NB4 (cell line): ENCODE data around the gene MYO1B.

Source experiments
- CTCF ChIP-seq: IDR thresholded peaks from one replicate; pipeline ENCODE4 v1.5.1; 2012; ENCODE audit warnings: low read depth, low read length
- MAX ChIP-seq: IDR thresholded peaks from 2 replicates; pipeline ENCODE4 v1.6.1; 2011; ENCODE audit warnings: low read depth, low read length
- POLR2A ChIP-seq: IDR thresholded peaks from 2 replicates; pipeline ENCODE4 v1.6.1; 2011; ENCODE audit warnings: mild to moderate bottlenecking; ENCODE audit not compliant: insufficient read length; ENCODE audit errors: extremely low read depth

- no peak for TF ChIP-seq CTCF
- no peak for TF ChIP-seq POLR2A
- no peak for TF ChIP-seq MAX
These were observed 30.0 kb upstream of the MYO1B start for GRCh38 chr2:191215230-191215629.
